AG04450 (cell line): ENCODE measurements around the gene HES5. TPM values are rescaled to one million over a fixed set of nuclear protein-coding genes. Genes with fewer than 3 reads are reported as not detected.

Source experiments
- CTCF ChIA-PET: fragments of 300-600, 350-600 bp; formaldehyde crosslinking; extraction: SDS; loops from one replicate; lab custom pipeline; 2022; ENCODE audit warnings: antibody characterized with exemption, inconsistent platforms; lab: Charles Lee
- POLR2A ChIA-PET: fragments of 350-600 bp; formaldehyde crosslinking; extraction: SDS; loops from one replicate; lab custom pipeline; 2021; ENCODE audit warnings: antibody characterized with exemption, inconsistent platforms; lab: Yijun Ruan, JAX
- DNase-seq: peaks from one replicate; pipeline ENCODE4 v3.0.0-alpha.2; 2011; ENCODE audit warnings: low read depth, low spot score
- H3K27ac ChIP-seq: one replicate; pipeline ENCODE4 v1.5.1; 2012; ENCODE audit warnings: low read depth, low read length, control low read depth
- H3K27me3 ChIP-seq: one replicate; pipeline ENCODE4 v1.6.0; 2012; ENCODE audit warnings: low read length; ENCODE audit not compliant: control insufficient read depth, insufficient read depth
- H3K4me3 ChIP-seq: 2 replicates; pipeline ENCODE4 v1.5.1; 2011; ENCODE audit warnings: mild to moderate bottlenecking, low read depth, low read length, control low read depth
- H3K9me3 ChIP-seq: 2 replicates; pipeline ENCODE4 v1.5.1; 2012; ENCODE audit warnings: low read length; ENCODE audit not compliant: control insufficient read depth, insufficient read depth
- CTCF ChIP-seq: IDR thresholded peaks from 2 replicates; pipeline ENCODE4 v1.5.1; 2011; ENCODE audit warnings: low read depth, low read length, control low read depth, inconsistent platforms
- polyA plus RNA-seq: library from polyadenylated mRNA; depleted of rRNA; stranded (reverse); fragments of >200 nt; gene quantifications from 2 replicates; pipeline ENCODE4 v1.2.3, GENCODE V29; 2011

The HES5 gene
- polyA plus RNA-seq, 1 experiment, result not detected

- H3K4me3 ChIP-seq, result no peak overlapping the region
- no peak for DNase-seq
- H3K27me3 ChIP-seq, result peaks cover 4% of the 10 kb centered on the region
- H3K9me3 ChIP-seq, result no peaks in the 10 kb centered on the region
- CTCF ChIA-PET, result interaction anchor here (0.6 to 2.5 kb wide), 16 partner anchors 13 to 877 kb away, joined by 3 to 40 read pairs (median 4); partner anchors contain the start of genes FAAP20, PANK4 and PEX10
- TF ChIP-seq CTCF, result peak; percentile 95
- H3K27ac ChIP-seq, result no peak overlapping the region
- POLR2A ChIA-PET, result interaction anchor here (0.7 to 1.0 kb wide), 2 partner anchors 22 to 24 kb away, joined by 3 to 5 read pairs; partner anchors contain the start of gene PANK4
Measured at GRCh38 chr1:2548068-2548589, 18.1 kb upstream of the HES5 start.

- no peaks in the 10 kb centered on the region for H3K9me3 ChIP-seq
- H3K27ac ChIP-seq, result no peak overlapping the region
- DNase-seq, result no peak
- H3K27me3 ChIP-seq, result peaks cover 4% of the 10 kb centered on the region
- POLR2A ChIA-PET, result no interaction called here
- TF ChIP-seq CTCF, result no peak
- CTCF ChIA-PET, result interaction anchor here (1.0 to 2.5 kb wide), 11 partner anchors 9 to 877 kb away, joined by 3 to 40 read pairs (median 6); partner anchors contain the start of genes FAAP20, PANK4, PEX10 and TNFRSF14
- H3K4me3 ChIP-seq, result peak overlapping the region; percentile 58
Measured at GRCh38 chr1:2547210-2548067, 17.4 kb upstream of the HES5 start.

GRCh38 chr1:2546515-2547209 lies 16.6 kb upstream of the HES5 start:
- CTCF ChIA-PET, result interaction anchor here (1.0 to 2.5 kb wide), 9 partner anchors 10 to 878 kb away, joined by 4 to 40 read pairs (median 6); partner anchors contain the start of genes FAAP20, PEX10 and TNFRSF14

GRCh38 chr1:2545754-2546514 lies 15.9 kb upstream of the HES5 start:
- ChIA-PET POLR2A (interaction anchor here (1.1 kb wide), 1 partner anchor 19 kb away, joined by 6 read pairs; the partner anchor contains the start of gene PANK4), CTCF (interaction anchor here (2.3 kb wide), 1 partner anchor 86 kb away, joined by 8 read pairs; no protein-coding TSS in a partner anchor)

More at GRCh38 chr1:2546515-2547209, 16.6 kb upstream of the HES5 start:
- Histone ChIP-seq H3K9me3 (no peaks in the 10 kb centered on the region), H3K27ac (no peak overlapping the region), H3K4me3 (peak overlapping the region; percentile 58), H3K27me3 (no peaks in the 10 kb centered on the region)
- no peak for DNase-seq
- POLR2A ChIA-PET, result interaction anchor here (1.1 kb wide), 1 partner anchor 20 kb away, joined by 6 read pairs; the partner anchor contains the start of gene PANK4
- TF ChIP-seq CTCF, result no peak

More at GRCh38 chr1:2545754-2546514, 15.9 kb upstream of the HES5 start:
- DNase-seq, result no peak
- Histone ChIP-seq H3K27ac (peak overlapping the region; percentile 31), H3K4me3 (peak overlapping the region; percentile 58), H3K9me3 (no peaks in the 10 kb centered on the region), H3K27me3 (no peaks in the 10 kb centered on the region)
- no peak for TF ChIP-seq CTCF
